ENCODE results near the gene AXDND1. TPM values are rescaled to one million over a fixed set of nuclear protein-coding genes. Genes with fewer than 3 reads are reported as not detected.
"Not testable (repeated sequence)": the region's sequence is repeated elsewhere in the genome, so short reads cannot be mapped to it uniquely, and the experiment has no call there.

The AXDND1 gene
- total RNA-seq, 2 donors from 2014 or later = 0.81 TPM; not detected in 1

DNA sequence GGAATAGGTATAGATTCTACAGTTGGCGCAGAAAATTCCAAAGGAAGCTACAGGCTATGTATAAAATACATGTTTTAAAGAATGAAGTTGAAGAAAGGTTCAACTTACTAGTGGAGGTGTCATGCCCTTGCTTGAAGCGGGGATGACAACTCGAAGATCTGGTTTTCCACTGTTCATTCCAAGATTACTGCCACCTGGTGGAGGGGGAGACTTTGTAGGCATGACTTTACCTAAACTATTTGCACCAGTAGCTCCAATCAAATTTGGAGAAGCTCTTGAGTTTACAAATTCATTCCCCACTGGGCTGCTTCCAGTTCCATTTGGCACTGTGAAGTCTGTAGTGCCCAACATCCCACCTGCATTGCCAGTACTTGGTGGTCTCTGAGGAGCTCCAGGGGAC is 81.7 kb downstream of the AXDND1 start:
- ATAC-seq (no peak), DNase-seq (ENCODE audit: low spot score) (no peak)
- no peak overlapping the region for H3K4me3 Mint-ChIP-seq
- H3K27ac Mint-ChIP-seq = no peak overlapping the region
- H3K9me3 Mint-ChIP-seq = no peaks in the 10 kb centered on the region
- H3K27me3 Mint-ChIP-seq = peaks cover 6 to 21% of the 10 kb centered on the region in 2 donors
- H3K36me3 Mint-ChIP-seq = no peaks in the 10 kb centered on the region
- no peaks in the 10 kb centered on the region for H3K4me1 Mint-ChIP-seq (ENCODE audit: low read depth in 2 of 2)

DNA sequence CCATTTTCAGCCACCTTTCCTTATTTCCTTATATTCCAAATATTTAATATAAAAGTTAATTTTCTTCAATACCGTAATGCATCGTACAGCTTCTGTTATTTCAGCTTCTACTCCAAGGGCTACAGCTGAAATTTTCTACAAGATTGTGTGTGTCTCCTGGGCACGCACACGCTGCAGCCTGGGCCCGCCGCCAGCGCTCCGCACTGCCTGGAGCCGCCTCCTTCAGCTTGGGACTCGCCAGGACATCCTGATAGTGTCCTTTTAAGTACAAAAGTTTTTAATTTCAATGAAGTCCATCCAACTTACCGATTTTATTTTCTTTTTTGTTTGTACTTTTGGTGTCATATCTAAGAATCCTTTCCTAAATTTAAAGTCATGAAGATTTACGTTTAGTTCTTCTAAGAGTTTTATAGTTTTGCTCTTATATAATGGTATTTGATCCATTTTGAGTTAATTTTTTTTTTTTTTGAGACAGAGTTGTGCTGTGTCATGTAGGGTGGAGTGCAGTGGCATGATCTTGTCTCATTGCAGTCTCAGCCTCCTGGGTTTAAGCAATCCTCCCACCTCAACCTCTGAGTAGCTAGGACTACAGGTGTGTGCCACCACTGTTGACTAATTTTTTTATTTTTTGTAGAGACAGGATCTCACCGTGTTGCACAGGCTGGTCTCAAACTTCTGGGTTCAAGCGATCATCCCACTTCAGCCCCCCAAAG is 82.8 kb downstream of the AXDND1 start:
- no peak overlapping the region for H3K27ac Mint-ChIP-seq
- ATAC-seq (no peak), DNase-seq (ENCODE audit: low spot score) (no peak)
- peaks cover 6 to 21% of the 10 kb centered on the region in 2 donors for H3K27me3 Mint-ChIP-seq
- no peaks in the 10 kb centered on the region for H3K4me1 Mint-ChIP-seq (ENCODE audit: low read depth in 2 of 2)
- H3K9me3 Mint-ChIP-seq = no peaks in the 10 kb centered on the region
- H3K36me3 Mint-ChIP-seq = no peaks in the 10 kb centered on the region
- no peak overlapping the region for H3K4me3 Mint-ChIP-seq

DNA sequence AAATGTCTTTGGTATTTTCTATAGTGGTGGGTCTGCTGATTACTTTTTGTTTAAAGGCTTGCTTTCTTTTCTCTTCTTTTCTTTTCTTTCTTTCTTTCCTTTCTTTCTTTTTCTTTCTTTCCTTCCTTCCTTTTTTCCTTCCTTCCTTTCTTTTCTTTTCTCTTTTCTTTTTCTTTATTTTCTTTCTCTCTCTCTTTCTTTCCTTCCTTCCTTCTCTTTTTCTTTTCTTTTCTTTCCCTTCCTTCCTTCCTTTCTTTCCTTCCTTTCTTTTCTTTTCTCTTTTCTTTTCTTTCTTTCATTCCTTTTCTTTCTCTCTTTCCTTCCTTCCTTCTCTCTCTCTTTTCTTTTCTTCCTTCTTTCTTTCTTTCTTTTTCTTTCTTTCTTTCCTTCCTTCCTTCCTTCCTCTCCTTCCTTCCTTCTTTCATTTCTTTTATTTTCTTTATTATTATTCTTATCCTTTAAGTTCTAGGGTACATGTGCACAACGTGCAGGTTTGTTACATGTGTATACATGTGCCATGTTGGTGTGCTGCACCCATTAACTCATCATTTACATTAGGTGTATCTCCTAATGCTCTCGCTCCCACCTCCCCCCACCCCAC is 93.9 kb downstream of the AXDND1 start:
- not testable (repeated sequence) for ATAC-seq; H3K4me1 Mint-ChIP-seq (ENCODE audit: low read depth in 2 of 2); DNase-seq (ENCODE audit: low spot score); H3K9me3 Mint-ChIP-seq; H3K27me3 Mint-ChIP-seq; H3K27ac Mint-ChIP-seq; H3K4me3 Mint-ChIP-seq; H3K36me3 Mint-ChIP-seq

DNA sequence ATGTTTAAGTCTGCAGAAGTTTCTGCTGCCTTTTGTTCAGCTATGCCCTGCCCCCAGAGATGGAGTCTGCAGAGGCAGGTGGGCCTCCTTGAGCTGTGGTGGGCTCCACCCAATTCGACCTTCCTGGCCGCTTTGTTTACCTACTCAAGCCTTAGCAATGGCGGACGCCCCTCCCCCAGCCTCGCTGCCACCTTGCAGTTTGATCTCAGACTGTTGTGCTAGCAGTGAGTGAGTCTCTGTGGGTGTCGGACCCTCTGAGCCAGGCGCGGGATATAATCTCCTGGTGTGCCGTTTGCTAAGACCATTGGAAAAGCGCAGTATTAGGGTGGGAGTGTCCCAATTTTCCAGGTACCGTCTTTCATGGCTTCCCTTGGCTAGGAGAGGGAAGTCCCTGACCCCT is 99.9 kb downstream of the AXDND1 start:
- H3K36me3 Mint-ChIP-seq; H3K27ac Mint-ChIP-seq; DNase-seq (ENCODE audit: low spot score); H3K9me3 Mint-ChIP-seq; H3K4me1 Mint-ChIP-seq (ENCODE audit: low read depth in 2 of 2); H3K27me3 Mint-ChIP-seq; H3K4me3 Mint-ChIP-seq; ATAC-seq: not testable (repeated sequence)

DNA sequence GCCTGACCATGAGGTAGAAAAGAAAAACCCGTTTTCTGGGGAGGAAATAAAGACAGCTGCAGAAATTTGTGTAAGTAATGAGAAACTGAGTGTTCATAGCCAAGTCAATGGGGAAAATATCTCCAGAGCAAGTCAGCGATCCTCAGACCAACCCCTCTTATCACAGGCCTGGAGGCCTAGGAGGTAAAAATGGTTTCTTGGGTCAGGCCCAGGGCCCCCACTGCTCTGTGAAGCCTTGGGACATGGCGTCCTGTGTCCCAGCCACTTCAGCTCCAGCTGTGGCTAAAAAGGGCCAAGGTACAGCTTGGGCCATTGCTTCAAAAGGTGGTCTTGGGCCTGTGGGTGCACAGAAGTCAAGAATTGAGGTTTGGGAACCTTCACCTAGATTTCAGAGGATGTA is 108.9 kb downstream of the AXDND1 start:
- DNase-seq (ENCODE audit: low spot score) = no peak
- Mint-ChIP-seq H3K4me3 (no peak overlapping the region), H3K36me3 (peaks cover 27% of the 10 kb centered on the region), H3K9me3 (peaks cover 24% of the 10 kb centered on the region), H3K27ac (no peak overlapping the region), H3K27me3 (no peaks in the 10 kb centered on the region), H3K4me1 (ENCODE audit: low read depth in 2 of 2) (no peaks in the 10 kb centered on the region)
- ATAC-seq = no peak

DNA sequence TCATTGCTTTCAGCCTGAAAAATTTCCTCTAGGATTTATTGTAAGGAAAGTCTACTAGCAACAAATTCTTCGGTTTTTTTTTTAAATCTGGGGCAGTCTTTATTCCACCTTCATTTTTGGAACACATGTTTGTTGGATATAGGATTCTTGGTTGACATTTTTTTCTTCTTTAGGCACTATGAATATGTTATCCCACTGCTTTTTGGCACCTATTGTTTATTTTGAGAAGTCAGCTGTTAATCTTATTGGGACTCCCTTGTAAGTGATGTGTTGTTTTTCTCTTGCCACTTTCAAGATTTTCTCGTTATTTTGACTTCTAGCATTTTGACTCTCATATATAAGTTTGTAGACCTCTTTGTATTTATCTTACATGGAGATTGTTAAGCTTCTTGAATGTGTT is 110.7 kb downstream of the AXDND1 start:
- Mint-ChIP-seq H3K4me3 (no peak overlapping the region), H3K9me3 (peaks cover 21% of the 10 kb centered on the region), H3K4me1 (ENCODE audit: low read depth in 2 of 2) (no peaks in the 10 kb centered on the region), H3K27me3 (no peaks in the 10 kb centered on the region), H3K36me3 (peaks cover 27% of the 10 kb centered on the region), H3K27ac (no peak overlapping the region)
- DNase-seq (ENCODE audit: low spot score) (no peak), ATAC-seq (no peak)

DNA sequence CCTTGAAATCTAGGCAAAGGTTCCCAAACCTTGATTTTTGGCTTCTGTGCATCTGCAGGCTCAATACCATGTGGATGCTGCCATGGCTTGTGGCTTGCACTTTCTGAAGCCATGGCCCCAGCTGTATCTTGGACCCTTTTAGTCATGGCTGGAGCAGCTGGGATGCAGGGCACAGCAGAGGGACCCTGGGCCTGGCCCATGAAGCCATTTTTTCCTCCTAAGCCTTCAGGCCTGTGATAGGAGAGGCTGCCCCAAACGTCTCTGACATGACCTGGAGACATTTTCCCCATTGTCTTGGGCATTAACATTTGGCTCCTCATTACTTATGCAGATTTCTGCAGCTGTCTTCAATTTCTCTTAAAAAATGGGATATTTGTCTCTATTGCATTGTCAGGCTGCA is 112.6 kb downstream of the AXDND1 start:
- no peak for DNase-seq (ENCODE audit: low spot score)
- H3K9me3 Mint-ChIP-seq = peaks cover 21% of the 10 kb centered on the region
- H3K36me3 Mint-ChIP-seq = peaks cover 27% of the 10 kb centered on the region
- H3K27ac Mint-ChIP-seq = no peak overlapping the region
- no peak for ATAC-seq
- no peaks in the 10 kb centered on the region for H3K27me3 Mint-ChIP-seq
- no peak overlapping the region for H3K4me3 Mint-ChIP-seq
- no peaks in the 10 kb centered on the region for H3K4me1 Mint-ChIP-seq (ENCODE audit: low read depth in 2 of 2)

DNA sequence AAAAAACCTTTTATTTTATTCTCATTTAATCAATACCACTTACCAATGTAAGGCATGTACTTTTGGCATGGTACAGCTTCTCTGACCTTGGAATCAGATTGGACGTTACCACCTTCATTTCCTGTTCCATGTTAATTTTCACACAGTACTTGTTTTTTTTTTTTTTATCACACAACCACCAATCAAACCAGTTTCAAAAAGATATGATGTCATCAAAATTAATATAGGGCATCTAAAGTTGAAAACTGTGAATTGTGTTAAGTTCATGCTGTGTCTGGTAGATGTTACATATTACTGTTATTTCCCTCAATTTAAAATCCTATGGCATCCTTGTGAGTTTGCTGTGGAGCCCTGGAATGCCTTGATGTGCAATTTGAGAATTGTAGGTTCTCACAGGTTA is 124.8 kb downstream of the AXDND1 start:
- Mint-ChIP-seq H3K4me3 (no peak overlapping the region), H3K27ac (no peak overlapping the region), H3K9me3 (peaks cover 8% of the 10 kb centered on the region), H3K27me3 (no peaks in the 10 kb centered on the region), H3K36me3 (no peaks in the 10 kb centered on the region), H3K4me1 (ENCODE audit: low read depth in 2 of 2) (no peaks in the 10 kb centered on the region)
- DNase-seq (ENCODE audit: low spot score) = no peak
- ATAC-seq = no peak

DNA sequence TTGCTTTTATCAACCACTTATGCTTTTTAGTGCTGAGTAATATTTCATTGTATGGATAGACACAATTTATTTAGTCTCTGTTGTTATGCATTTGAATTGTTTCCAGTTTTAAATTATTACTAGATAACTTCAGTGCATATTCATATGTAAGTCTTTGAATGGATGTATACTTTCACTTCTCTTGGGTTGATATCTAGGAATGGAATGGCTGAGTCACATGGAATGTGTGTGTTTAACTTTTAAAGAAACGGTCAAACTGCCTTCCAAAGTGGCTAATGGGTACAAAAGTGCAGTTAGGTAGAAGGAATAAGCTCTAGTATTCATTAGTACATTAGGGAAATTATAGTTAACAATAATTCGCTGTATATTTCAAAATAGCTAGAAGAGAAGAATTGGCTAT is 127.6 kb downstream of the AXDND1 start:
- H3K36me3 Mint-ChIP-seq = no peaks in the 10 kb centered on the region
- H3K27ac Mint-ChIP-seq = no peak overlapping the region
- ATAC-seq = no peak
- peaks cover 6% of the 10 kb centered on the region for H3K9me3 Mint-ChIP-seq
- H3K27me3 Mint-ChIP-seq = peaks cover 0 to 6% of the 10 kb centered on the region in 2 donors
- H3K4me3 Mint-ChIP-seq = no peak overlapping the region
- no peaks in the 10 kb centered on the region for H3K4me1 Mint-ChIP-seq (ENCODE audit: low read depth in 2 of 2)
- no peak for DNase-seq (ENCODE audit: low spot score)

DNA sequence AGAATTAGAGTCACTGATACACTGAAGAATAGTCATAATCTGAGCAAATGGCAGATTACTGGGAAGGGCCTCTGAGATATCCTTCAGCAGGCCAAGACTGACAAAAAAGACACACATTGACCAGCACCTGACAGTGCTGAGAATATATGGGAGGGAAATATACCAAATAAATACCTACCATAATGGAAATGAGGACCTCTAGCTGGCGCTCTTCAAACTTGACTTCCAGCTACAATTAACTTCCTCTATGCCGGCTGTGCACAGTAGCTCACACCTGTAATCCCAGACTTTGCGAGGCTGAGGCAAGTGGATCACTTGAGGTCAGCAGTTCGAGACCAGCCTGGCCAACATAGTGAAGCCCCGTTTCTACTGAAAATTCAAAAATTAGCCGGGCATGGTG is 140.4 kb downstream of the AXDND1 start:
- Mint-ChIP-seq H3K9me3 (no peaks in the 10 kb centered on the region), H3K27ac (no peak overlapping the region), H3K36me3 (no peaks in the 10 kb centered on the region), H3K4me1 (ENCODE audit: low read depth in 2 of 2) (no peaks in the 10 kb centered on the region), H3K4me3 (no peak overlapping the region), H3K27me3 (no peaks in the 10 kb centered on the region)
- no peak for ATAC-seq
- no peak for DNase-seq (ENCODE audit: low spot score)

DNA sequence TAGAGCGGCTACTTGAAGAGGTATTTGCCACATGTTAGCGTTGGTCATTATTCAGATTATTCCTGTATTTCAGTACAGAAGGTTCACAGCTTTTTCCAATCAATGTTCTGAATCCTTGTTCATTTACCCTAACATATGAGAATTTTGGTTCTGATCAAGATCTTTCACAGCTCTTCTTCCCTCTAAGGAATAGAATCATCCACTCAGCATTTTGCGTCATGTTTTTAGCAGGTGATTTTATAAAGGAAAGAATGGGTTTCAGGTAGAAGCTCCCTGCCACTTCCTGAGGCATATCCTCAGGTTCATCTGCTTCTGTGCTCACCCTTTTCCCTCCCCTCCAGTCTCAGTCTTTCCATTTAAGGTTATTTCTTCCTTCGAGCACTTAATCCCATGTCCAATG is 143.6 kb downstream of the AXDND1 start:
- ATAC-seq (no peak), DNase-seq (ENCODE audit: low spot score) (no peak)
- Mint-ChIP-seq H3K4me1 (ENCODE audit: low read depth in 2 of 2) (no peaks in the 10 kb centered on the region), H3K9me3 (peaks cover 7% of the 10 kb centered on the region), H3K4me3 (no peak overlapping the region), H3K27me3 (peaks cover 0 to 8% of the 10 kb centered on the region in 2 donors), H3K36me3 (no peaks in the 10 kb centered on the region), H3K27ac (no peak overlapping the region)

DNA sequence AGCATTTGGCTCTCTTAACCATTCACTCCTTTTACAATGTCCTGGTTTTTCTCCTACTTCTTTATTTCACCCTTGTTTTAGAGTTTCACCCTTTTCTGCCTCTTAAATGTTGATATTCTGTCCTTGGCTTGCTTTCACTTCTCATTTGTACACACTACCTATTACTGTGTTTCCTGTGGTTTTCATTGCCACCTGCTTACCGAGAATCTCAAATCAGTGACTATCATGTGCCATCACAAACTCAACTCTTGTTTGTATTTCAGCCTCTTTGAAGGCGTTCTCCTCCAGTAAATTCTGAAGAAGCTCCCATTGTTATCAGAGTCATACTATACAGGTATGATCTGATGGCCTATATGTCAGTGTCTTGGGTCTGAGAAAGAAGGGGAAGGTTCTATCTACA is 144.3 kb downstream of the AXDND1 start:
- Mint-ChIP-seq H3K4me3 (no peak overlapping the region), H3K9me3 (peaks cover 7% of the 10 kb centered on the region), H3K36me3 (no peaks in the 10 kb centered on the region), H3K4me1 (ENCODE audit: low read depth in 2 of 2) (no peaks in the 10 kb centered on the region), H3K27ac (no peak overlapping the region), H3K27me3 (peaks cover 0 to 8% of the 10 kb centered on the region in 2 donors)
- ATAC-seq = no peak
- DNase-seq (ENCODE audit: low spot score) = no peak

DNA sequence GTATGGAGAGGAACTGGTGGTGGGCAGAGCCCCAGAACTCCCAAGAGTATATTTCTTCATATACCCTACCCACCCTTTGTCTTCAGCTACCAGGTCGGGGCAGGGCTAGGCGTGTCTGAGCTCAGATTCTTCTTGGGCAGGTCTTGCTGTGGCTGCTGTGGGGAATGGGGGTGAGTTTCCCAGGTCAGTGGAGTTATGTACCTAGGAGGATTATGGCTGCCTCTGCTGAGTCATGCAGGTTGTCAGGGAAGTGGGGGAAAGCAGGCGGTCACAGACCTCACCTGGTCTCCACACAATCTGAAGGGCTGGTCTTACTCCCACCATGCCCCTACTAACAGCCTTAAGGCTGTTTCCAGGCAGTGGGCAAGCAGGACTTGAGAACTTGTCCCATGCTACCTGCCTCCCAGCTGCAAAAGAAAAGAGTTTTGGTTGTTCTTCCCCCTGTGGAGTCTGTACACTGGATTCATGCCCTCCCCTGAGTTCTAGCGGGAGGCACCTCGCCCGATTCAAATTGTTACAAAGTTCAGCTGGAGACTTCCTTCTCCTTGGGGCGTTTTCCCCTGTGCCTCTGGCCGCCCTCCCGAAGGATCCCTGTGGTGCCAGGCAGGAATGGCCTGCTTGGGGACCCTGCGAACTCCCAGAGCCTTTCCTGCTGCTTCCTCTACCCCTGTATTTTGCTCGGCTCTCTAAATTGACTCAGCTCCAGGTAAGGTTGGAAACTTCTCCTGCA is 151.4 kb downstream of the AXDND1 start:
- no peaks in the 10 kb centered on the region for H3K36me3 Mint-ChIP-seq
- H3K27ac Mint-ChIP-seq = no peak overlapping the region
- H3K4me3 Mint-ChIP-seq = no peak overlapping the region
- no peaks in the 10 kb centered on the region for H3K4me1 Mint-ChIP-seq (ENCODE audit: low read depth in 2 of 2)
- no peak for ATAC-seq
- H3K9me3 Mint-ChIP-seq = peaks cover 10% of the 10 kb centered on the region
- peaks cover 0 to 14% of the 10 kb centered on the region in 2 donors for H3K27me3 Mint-ChIP-seq
- DNase-seq (ENCODE audit: low spot score) = no peak

DNA sequence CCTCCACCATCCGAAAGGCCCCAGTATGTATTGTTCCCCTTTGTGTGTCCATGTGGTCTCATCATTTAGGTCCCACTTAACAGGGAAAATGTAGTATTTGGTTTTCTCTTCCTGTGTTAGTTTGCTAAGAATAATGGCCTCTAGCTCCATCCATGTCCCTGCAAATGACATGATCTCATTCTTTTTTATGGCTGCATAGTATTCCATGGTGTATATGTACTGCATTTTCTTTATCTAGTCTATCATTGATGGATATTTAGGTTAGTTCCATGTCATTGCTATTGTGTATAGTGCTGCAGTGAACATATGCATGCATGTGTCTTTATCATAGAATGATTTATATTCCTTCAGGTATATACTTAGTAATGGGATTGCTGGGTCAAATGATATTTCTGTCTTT is 152.8 kb downstream of the AXDND1 start:
- ATAC-seq; DNase-seq (ENCODE audit: low spot score); H3K36me3 Mint-ChIP-seq; H3K4me3 Mint-ChIP-seq; H3K27ac Mint-ChIP-seq; H3K4me1 Mint-ChIP-seq (ENCODE audit: low read depth in 2 of 2); H3K9me3 Mint-ChIP-seq: not testable (repeated sequence)
- H3K27me3 Mint-ChIP-seq = peaks cover 0 to 16% of the 10 kb centered on the region in 2 donors
